Smooth muscle cell (in vitro differentiated cells): ENCODE results near the gene TBC1D4. TPM values are rescaled to one million over a fixed set of nuclear protein-coding genes. Genes with fewer than 3 reads are reported as not detected.

Source experiments
- DNase-seq: peaks from one replicate; lab custom pipeline; 2025; ENCODE audit not compliant: unreplicated experiment; lab: John Stamatoyannopoulos, UW
- H2AFZ ChIP-seq: fragments of 200-600 bp; sonication (generic); 2 replicates; pipeline ENCODE4 v1.6.0; 2016; ENCODE audit warnings: antibody characterized with exemption, low read depth, mild to moderate bottlenecking
- H3F3A ChIP-seq: fragments of 200-600 bp; sonication (generic); 2 replicates; pipeline ENCODE4 v1.6.0; 2017; ENCODE audit warnings: antibody characterized with exemption, low read depth
- H3K27ac ChIP-seq: fragments of 200-600 bp; sonication (generic); 2 replicates; pipeline ENCODE4 v1.5.1; 2016; ENCODE audit warnings: low read depth, mild to moderate bottlenecking
- H3K27me3 ChIP-seq: fragments of 200-600 bp; sonication (generic); 2 replicates; pipeline ENCODE4 v1.6.1; 2016; ENCODE audit warnings: low read depth, mild to moderate bottlenecking
- H3K36me3 ChIP-seq: fragments of 200-600 bp; sonication (generic); 2 replicates; pipeline ENCODE4 v1.5.1; 2016; ENCODE audit warnings: low read depth
- H3K4me1 ChIP-seq: fragments of 200-600 bp; sonication (generic); 2 replicates; pipeline ENCODE4 v1.5.1; 2016; ENCODE audit warnings: low read depth
- H3K4me2 ChIP-seq: fragments of 200-600 bp; sonication (generic); 2 replicates; pipeline ENCODE4 v1.6.0; 2016; ENCODE audit warnings: mild to moderate bottlenecking
- H3K4me3 ChIP-seq: fragments of 200-600 bp; sonication (generic); 2 replicates; pipeline ENCODE4 v1.5.1; 2016; ENCODE audit warnings: mild to moderate bottlenecking
- H3K79me2 ChIP-seq: fragments of 200-600 bp; sonication (generic); 2 replicates; pipeline ENCODE4 v1.6.0; 2016; ENCODE audit warnings: low read depth, mild to moderate bottlenecking
- H3K9ac ChIP-seq: fragments of 200-600 bp; sonication (generic); 2 replicates; pipeline ENCODE4 v1.6.0; 2016; ENCODE audit warnings: low read depth
- H3K9me3 ChIP-seq: fragments of 200-600 bp; sonication (generic); replicated peaks from 2 replicates; pipeline ENCODE4 v1.5.1; 2016; ENCODE audit warnings: low read depth
- H4K20me1 ChIP-seq: fragments of 200-600 bp; sonication (generic); 2 replicates; pipeline ENCODE4 v1.6.0; 2016; ENCODE audit warnings: low read depth
- CTCF ChIP-seq: fragments of 200-600 bp; sonication (generic); IDR thresholded peaks from 2 replicates; pipeline ENCODE4 v1.5.1; 2017; ENCODE audit warnings: borderline replicate concordance, mild to moderate bottlenecking, antibody characterized with exemption; ENCODE audit not compliant: insufficient read depth, poor library complexity, severe bottlenecking
- WGBS: methylation state at CpG from one replicate; pipeline ENCODE4 v1.1.7; 2016; ENCODE audit warnings: low lambda C conversion rate; 5-methylcytosine and 5-hydroxymethylcytosine counted together
- polyA plus RNA-seq: library from polyadenylated mRNA; unstranded; fragments of >200 nt; fragmentation: Nextera tagmentation; extraction: Ambion mirVana; gene quantifications from 2 replicates; pipeline ENCODE4 v1.2.1, GENCODE V29; 2016
- total RNA-seq: library from RNA; depleted of rRNA; stranded (reverse); fragments of >200 nt; gene quantifications from 2 replicates; pipeline ENCODE4 v1.2.3, GENCODE V29; 2014

TBC1D4 gene
- total and polyA plus RNA-seq, 2 experiments from 2014 or later, result 7.7 to 21.9 TPM

- 98% methylated on average over 3 of the region's 3 CpGs for WGBS
- TF ChIP-seq CTCF, result no peak
- no peak for DNase-seq
Observed at GRCh38 chr13:75423946-75424345, 58.0 kb downstream of the TBC1D4 start.

GRCh38 chr13:75422028-75422427 lies 59.9 kb downstream of the TBC1D4 start:
- Histone ChIP-seq H3F3A (no peaks in the 10 kb centered on the region), H3K4me3 (no peak overlapping the region), H3K4me1 (no peaks in the 10 kb centered on the region), H2AFZ (no peak overlapping the region), H4K20me1 (peaks cover 13% of the 10 kb centered on the region), H3K27ac (no peak overlapping the region), H3K9ac (no peak overlapping the region), H3K4me2 (no peak overlapping the region), H3K36me3 (no peaks in the 10 kb centered on the region), H3K9me3 (no peaks in the 10 kb centered on the region), H3K79me2 (no peaks in the 10 kb centered on the region), H3K27me3 (no peaks in the 10 kb centered on the region)
- no peak for DNase-seq
- no peak for TF ChIP-seq CTCF
- 100% methylated on average over 1 of the region's 1 CpG for WGBS

More at GRCh38 chr13:75423946-75424345, 58.0 kb downstream of the TBC1D4 start:
- no peaks in the 10 kb centered on the region for H3K27me3 ChIP-seq
- no peak overlapping the region for H2AFZ ChIP-seq
- H3K27ac ChIP-seq, result no peak overlapping the region
- no peak overlapping the region for H3K4me2 ChIP-seq
- H3K79me2 ChIP-seq, result peaks cover 3% of the 10 kb centered on the region
- H3K4me3 ChIP-seq, result no peak overlapping the region
- no peaks in the 10 kb centered on the region for H3F3A ChIP-seq
- peaks cover 13% of the 10 kb centered on the region for H4K20me1 ChIP-seq
- H3K4me1 ChIP-seq, result no peaks in the 10 kb centered on the region
- no peaks in the 10 kb centered on the region for H3K9me3 ChIP-seq
- no peaks in the 10 kb centered on the region for H3K36me3 ChIP-seq
- no peak overlapping the region for H3K9ac ChIP-seq

- Histone ChIP-seq H3K4me2 (no peak overlapping the region), H3K27ac (no peak overlapping the region), H2AFZ (no peak overlapping the region), H3K4me1 (no peaks in the 10 kb centered on the region), H3K9me3 (no peaks in the 10 kb centered on the region), H3K79me2 (no peaks in the 10 kb centered on the region), H3K36me3 (no peaks in the 10 kb centered on the region), H3F3A (no peaks in the 10 kb centered on the region), H3K27me3 (no peaks in the 10 kb centered on the region), H3K4me3 (no peak overlapping the region), H3K9ac (no peak overlapping the region), H4K20me1 (peaks cover 13% of the 10 kb centered on the region)
- TF ChIP-seq CTCF, result no peak
- DNase-seq, result no peak
- 92% methylated on average over 2 of the region's 2 CpGs for WGBS
Observed at GRCh38 chr13:75421133-75421532, 60.8 kb downstream of the TBC1D4 start.

GRCh38 chr13:75419656-75420055 lies 62.3 kb downstream of the TBC1D4 start:
- Histone ChIP-seq H3K36me3 (no peaks in the 10 kb centered on the region), H3K27ac (no peak overlapping the region)

More at GRCh38 chr13:75419656-75420055, 62.3 kb downstream of the TBC1D4 start:
- H3K4me3 ChIP-seq, result no peak overlapping the region
- no peaks in the 10 kb centered on the region for H3K4me1 ChIP-seq
- no peak overlapping the region for H2AFZ ChIP-seq
- no peak for DNase-seq
- no peak overlapping the region for H3K4me2 ChIP-seq
- H3K9ac ChIP-seq, result no peak overlapping the region
- no peak for TF ChIP-seq CTCF
- no peaks in the 10 kb centered on the region for H3K79me2 ChIP-seq
- H3F3A ChIP-seq, result no peaks in the 10 kb centered on the region
- peaks cover 23% of the 10 kb centered on the region for H4K20me1 ChIP-seq
- WGBS, result 93% methylated on average over 7 of the region's 7 CpGs
- H3K27me3 ChIP-seq, result no peaks in the 10 kb centered on the region
- H3K9me3 ChIP-seq, result no peaks in the 10 kb centered on the region
